ENCODE data around the gene GAREM1.
"Not testable (repeated sequence)": the region's sequence is repeated elsewhere in the genome, so short reads cannot be mapped to it uniquely, and the experiment has no call there.

Gene GAREM1

GRCh38 chr18:32368170-32368569 lies 102.5 kb downstream of the GAREM1 start:
- DNase-seq (ENCODE audit: low spot score) = no peak

GRCh38 chr18:32366586-32367538 lies 103.8 kb downstream of the GAREM1 start:
- DNase-seq (ENCODE audit: low spot score) = peak; percentile 46

- no peak for DNase-seq (ENCODE audit: low spot score)
Observed at GRCh38 chr18:32362484-32362883, 108.2 kb downstream of the GAREM1 start.

GRCh38 chr18:32360682-32361345 lies 109.9 kb downstream of the GAREM1 start:
- DNase-seq (ENCODE audit: low spot score) = no peak

- DNase-seq (ENCODE audit: low spot score) = no peak
Observed at GRCh38 chr18:32358529-32358928, 112.2 kb downstream of the GAREM1 start.

- no peak for DNase-seq (ENCODE audit: low spot score)
Observed at GRCh38 chr18:32358075-32358474, 112.6 kb downstream of the GAREM1 start.

- peak; percentile 54 for DNase-seq (ENCODE audit: low spot score)
Observed at GRCh38 chr18:32355896-32356295, 114.8 kb downstream of the GAREM1 start.

GRCh38 chr18:32354518-32354917 lies 116.2 kb downstream of the GAREM1 start:
- no peak for DNase-seq (ENCODE audit: low spot score)

- no peak for DNase-seq (ENCODE audit: low spot score)
Observed at GRCh38 chr18:32353257-32353656, 117.4 kb downstream of the GAREM1 start.

- DNase-seq (ENCODE audit: low spot score) = peak; percentile 41
Observed at GRCh38 chr18:32351032-32351431, 119.7 kb downstream of the GAREM1 start.

GRCh38 chr18:32349728-32350395 lies 120.8 kb downstream of the GAREM1 start:
- DNase-seq (ENCODE audit: low spot score) = peak; percentile 69

GRCh38 chr18:32346671-32347070 lies 124.0 kb downstream of the GAREM1 start:
- DNase-seq (ENCODE audit: low spot score) = peak; percentile 30

- DNase-seq (ENCODE audit: low spot score) = no peak
Observed at GRCh38 chr18:32343634-32344033, 127.0 kb downstream of the GAREM1 start.

- DNase-seq (ENCODE audit: low spot score) = not testable (repeated sequence)
Observed at GRCh38 chr18:32341112-32341511, 129.6 kb downstream of the GAREM1 start.

GRCh38 chr18:32339045-32339444 lies 131.6 kb downstream of the GAREM1 start:
- no peak for DNase-seq (ENCODE audit: low spot score)

GRCh38 chr18:32337821-32338220 lies 132.9 kb downstream of the GAREM1 start:
- DNase-seq (ENCODE audit: low spot score) = no peak

GRCh38 chr18:32337347-32337746 lies 133.3 kb downstream of the GAREM1 start:
- no peak for DNase-seq (ENCODE audit: low spot score)

GRCh38 chr18:32335228-32335627 lies 135.5 kb downstream of the GAREM1 start:
- no peak for DNase-seq (ENCODE audit: low spot score)

GRCh38 chr18:32333781-32334180 lies 136.9 kb downstream of the GAREM1 start:
- no peak for DNase-seq (ENCODE audit: low spot score)

- no peak for DNase-seq (ENCODE audit: low spot score)
Observed at GRCh38 chr18:32332708-32333107, 138.0 kb downstream of the GAREM1 start.

GRCh38 chr18:32328974-32329373 lies 141.7 kb downstream of the GAREM1 start:
- DNase-seq (ENCODE audit: low spot score) = no peak

GRCh38 chr18:32328379-32328778 lies 142.3 kb downstream of the GAREM1 start:
- DNase-seq (ENCODE audit: low spot score) = peak; percentile 31
